ENCODE data around the gene KDM4B.
"Not testable (repeated sequence)": the region's sequence is repeated elsewhere in the genome, so short reads cannot be mapped to it uniquely, and the experiment has no call there.

KDM4B gene

DNA sequence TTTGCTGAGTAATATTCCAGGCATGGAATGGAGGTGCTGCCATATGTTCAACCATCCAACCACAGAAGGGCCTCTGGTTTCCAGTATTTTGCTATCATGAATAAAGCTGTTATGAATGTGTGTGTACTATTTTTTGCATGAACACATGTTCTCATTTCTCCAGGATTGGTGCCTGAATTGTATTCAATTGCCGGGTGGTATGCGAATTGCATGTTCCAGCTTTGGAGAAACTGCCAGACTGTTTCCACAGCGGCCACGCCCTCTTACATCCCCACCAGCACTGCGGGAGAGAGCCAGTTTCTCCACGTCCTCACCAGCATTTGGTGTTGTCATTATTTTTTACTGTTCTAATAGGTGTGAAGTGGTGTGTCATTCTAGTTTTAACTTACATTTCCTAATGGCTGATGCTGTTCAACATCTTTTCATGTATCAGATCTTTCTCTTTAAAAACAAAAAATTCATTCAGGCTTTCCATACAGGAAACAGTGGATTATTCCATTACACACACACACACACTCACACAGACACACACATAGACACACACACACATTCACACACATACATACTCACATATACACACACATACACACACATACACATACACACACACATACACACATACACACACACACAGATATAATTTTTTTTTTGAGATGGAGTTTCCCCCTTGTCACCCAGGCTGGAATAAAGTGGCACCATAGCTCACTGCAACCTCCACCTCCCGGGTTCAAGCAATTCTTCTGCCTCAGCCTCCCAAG lies 217.6 kb downstream of the KDM4B start:
- no peak for DNase-seq

DNA sequence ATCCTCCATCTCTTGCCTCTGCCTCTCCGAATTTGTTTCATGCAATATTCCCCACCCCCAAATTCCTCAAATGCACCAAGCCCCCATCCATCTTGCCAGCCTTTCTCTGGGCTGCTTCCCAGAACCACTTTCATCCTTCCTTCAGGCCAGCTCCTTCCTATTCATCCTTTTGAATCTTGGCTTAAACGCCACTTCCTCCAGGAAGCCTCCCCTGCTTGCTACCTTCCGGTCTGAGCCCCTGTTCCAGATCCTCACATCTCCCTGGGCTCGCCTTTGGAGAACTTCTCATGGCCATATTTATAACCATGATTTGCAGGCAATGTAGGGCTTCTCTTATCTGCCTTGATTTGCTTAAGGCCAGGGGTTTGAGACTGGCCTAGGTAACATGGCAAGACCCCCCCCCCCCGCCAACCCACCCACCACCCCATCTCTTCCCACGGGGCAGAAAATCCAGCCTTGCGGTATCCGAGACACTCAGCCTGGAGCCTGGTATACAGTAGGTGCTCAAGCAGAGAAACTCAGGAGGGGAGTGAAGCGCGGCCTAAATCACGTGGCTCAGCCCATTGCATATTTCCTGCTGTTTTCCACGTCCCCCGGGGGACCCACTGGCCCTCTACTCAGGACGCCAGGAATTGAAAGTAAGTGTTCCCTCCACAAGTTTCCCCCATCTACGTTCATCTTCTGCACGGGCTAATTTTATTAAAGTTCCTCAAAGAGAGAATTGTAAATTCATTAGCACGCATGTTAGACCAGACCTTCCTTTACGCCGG lies 219.8 kb downstream of the KDM4B start:
- DNase-seq, result no peak

GRCh38 chr19:5189318-5189607 lies 220.3 kb downstream of the KDM4B start:
- DNase-seq, result no peak

DNA sequence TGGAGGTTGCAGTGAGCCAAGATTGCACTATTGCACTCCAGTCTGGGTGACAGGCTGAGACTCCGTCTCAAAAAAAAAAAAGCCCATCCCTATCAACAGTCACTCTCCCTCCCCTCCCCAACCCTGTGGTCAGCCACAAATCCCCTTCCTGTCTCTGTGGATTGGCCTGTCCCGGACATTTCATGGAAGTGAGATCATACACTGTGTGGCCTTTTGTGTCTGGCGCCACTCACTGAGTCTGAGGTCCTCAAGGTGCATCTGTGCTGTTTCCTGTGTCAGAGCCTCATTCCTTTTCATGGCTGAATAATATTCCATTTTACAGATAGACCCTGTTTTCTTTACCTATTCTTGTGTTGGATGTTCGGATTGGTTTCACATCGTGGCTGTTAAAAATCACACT lies 222.2 kb downstream of the KDM4B start:
- no peak for DNase-seq

DNA sequence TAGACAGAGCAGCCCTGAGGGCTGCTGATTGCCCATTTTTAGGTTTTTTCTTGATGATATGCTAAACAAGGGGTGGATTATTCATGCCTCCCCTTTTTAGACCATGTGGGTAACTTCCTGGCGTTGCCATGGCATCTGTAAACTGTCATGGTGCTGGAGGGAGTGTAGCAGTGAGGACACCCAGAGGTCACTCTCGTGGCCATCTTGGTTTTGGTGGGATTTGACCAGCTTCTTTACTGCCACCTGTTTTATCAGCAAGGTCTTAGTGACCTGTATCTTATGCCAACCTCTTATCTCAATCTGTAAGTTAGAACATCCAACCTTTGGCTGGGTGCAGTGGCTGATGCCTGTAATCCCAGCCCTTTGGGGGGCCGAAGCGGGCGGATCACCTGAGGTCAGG lies 223.7 kb downstream of the KDM4B start:
- no peak for DNase-seq

GRCh38 chr19:5193192-5193591 lies 224.3 kb downstream of the KDM4B start:
- DNase-seq, result no peak

- DNase-seq, result no peak
Observed at GRCh38 chr19:5194641-5195040, 225.7 kb downstream of the KDM4B start.

- not testable (repeated sequence) for DNase-seq
Observed at GRCh38 chr19:5195587-5195986, 226.7 kb downstream of the KDM4B start.

DNA sequence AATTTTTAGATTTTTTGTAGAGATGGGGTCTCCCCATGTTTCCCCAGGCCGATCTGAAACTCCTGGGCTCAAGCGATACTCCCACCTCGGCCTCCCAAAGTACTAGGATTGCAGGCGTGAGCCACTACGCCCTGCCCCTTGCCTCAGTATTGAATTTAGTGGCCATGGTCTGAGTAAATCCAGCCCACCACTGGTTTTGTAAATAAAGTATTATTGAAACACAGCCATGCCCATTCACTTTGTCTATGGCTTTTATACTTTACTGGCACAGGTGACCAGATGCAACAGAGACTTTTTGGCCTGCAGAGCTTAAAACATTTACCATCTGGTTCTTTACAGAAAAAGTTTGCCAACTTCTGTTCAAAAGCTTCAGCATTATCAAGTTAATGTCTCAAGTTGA lies 227.9 kb downstream of the KDM4B start:
- no peak for DNase-seq

GRCh38 chr19:5200844-5201243 lies 231.9 kb downstream of the KDM4B start:
- DNase-seq, result no peak

DNA sequence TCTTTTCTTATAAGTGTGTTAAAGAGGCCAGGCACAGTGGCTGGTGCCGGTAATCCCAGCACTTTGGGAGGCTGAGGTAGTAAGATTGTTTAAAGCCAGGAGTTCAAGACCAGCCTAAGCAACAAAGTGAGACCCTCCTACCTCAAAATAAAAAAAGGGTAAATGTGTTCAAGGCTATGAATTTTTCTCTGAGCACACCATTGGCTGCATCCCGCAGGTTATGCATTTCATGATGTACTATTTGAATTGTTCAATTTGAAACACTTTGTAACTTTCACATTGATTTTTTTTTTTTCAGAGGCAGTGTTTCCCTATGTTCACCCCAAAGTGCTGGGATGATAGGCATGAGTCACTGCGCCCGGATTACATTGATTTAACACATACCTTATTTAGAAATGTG lies 233.6 kb downstream of the KDM4B start:
- DNase-seq, result no peak

All from T-helper 2 cell (primary cell).